Right atrium auricular region (tissue), 2 donors: ENCODE data around the gene NAA15. TPM values are rescaled to one million over a fixed set of nuclear protein-coding genes. Genes with fewer than 3 reads are reported as not detected.
"Not testable (repeated sequence)": the region's sequence is repeated elsewhere in the genome, so short reads cannot be mapped to it uniquely, and the experiment has no call there.

Experiments used
- DNase-seq: peaks from one replicate; pipeline ENCODE4 v3.0.0-alpha.2; 2019; ENCODE audit warnings: low spot score
- H3K27ac ChIP-seq, 2 donors: fragments of 200-600 bp; sonication (generic); 1 replicate in 1 of 2; 2 replicates in 1 of 2; pipeline ENCODE4 v1.5.1; 2016 to 2019
- H3K27me3 ChIP-seq, 2 donors: fragments of 200-600 bp; sonication (generic); one replicate each; pipeline versions ENCODE4 v1.5.1 to v1.6.0; 2017 to 2019
- H3K36me3 ChIP-seq: fragments of 200-600 bp; sonication (generic); one replicate; pipeline ENCODE4 v1.5.1; 2016
- H3K4me1 ChIP-seq, 2 donors: fragments of 200-600 bp; sonication (generic); one replicate each; pipeline versions ENCODE4 v1.5.1 to v1.6.0; 2017 to 2019
- H3K4me3 ChIP-seq, 2 donors: fragments of 200-600 bp; sonication (generic); 1 replicate in 1 of 2; 2 replicates in 1 of 2; pipeline ENCODE4 v1.5.1; 2017 to 2019; ENCODE audit warnings: mild to moderate bottlenecking in 1 of 2, moderate library complexity in 1 of 2
- H3K9me3 ChIP-seq, 2 donors: fragments of 200-600 bp; sonication (generic); one replicate each; pipeline ENCODE4 v1.5.1; 2019
- CTCF ChIP-seq, 2 donors: fragments of 200-600 bp; sonication (generic); IDR thresholded peaks; one replicate each; pipeline ENCODE4 v1.5.1; 2019; ENCODE audit warnings: antibody characterized with exemption in 2 of 2
- total RNA-seq, 2 donors: library from RNA; depleted of rRNA; stranded (reverse); fragments of >200 nt; gene quantifications; one replicate each; pipeline ENCODE4 v1.1.0, GENCODE V29; 2016

Gene NAA15
- total RNA-seq, 2 donors from 2014 or later, result 21.5 to 24.2 TPM

DNA sequence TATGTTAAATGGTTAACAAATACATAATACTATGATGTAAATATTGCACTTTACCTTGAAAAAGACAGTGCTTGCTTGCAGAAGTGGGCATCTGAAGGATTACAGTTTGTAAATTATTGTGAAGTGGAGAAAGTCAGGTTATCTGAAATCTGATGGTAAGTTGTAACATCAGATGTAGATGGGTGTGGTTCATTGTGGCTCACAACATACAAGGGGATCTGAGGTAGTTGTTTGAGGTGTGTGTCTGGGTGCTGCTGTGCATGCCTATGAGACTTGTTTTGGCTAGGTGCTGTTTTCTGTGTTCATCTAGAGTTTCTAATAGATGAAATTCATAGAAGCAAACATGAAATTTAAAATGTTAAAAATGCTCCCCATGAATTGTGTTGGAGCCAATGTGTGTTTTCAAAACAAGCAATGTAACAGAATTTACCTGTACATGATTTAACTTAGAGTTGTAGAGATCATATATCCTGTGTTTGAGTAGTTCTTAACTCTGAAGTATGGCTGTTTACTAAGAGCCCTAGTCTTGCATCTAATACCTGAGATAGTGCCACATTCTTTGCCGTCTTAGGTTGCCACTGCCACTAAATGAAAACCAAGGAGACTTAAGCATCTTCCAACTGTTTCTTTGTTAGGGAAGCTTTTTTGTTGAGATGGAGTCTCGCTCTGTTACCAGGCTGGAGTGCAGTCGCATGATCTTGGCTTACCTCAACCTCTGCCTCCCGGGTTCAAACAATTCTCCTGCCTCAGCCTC, 12.9 kb downstream of the NAA15 start:
- H3K27me3 ChIP-seq, result no peaks in the 10 kb centered on the region
- no peaks in the 10 kb centered on the region for H3K9me3 ChIP-seq
- TF ChIP-seq CTCF (IDR thresholded peaks at IDR 0.05), result no peak
- H3K4me3 ChIP-seq, result no peak overlapping the region
- no peak for DNase-seq
- no peaks in the 10 kb centered on the region for H3K36me3 ChIP-seq
- no peak overlapping the region for H3K27ac ChIP-seq
- H3K4me1 ChIP-seq, result peaks cover 0 to 35% of the 10 kb centered on the region in 2 donors

DNA sequence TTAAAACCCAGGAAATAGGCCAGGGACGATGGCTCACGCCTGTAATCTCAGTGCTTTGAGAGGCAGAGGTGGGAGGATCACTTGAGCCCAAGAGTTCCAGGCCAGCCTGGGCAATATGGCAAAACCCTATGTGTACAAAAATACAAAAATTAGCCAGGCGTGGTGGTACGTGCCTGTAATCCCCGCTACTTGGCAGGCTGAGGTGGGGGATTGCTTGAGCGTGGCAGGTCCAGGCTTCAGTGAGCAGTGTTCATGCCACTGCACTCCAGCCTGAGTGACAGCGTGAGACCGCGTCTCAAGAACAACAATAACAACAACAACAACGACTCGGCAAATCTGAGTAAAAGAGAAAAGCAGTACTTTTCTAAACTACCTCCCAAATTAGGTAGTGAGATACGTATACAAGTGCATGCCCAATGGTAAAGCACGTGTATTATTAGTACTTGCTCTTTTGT, 13.9 kb downstream of the NAA15 start:
- no peak for DNase-seq
- no peaks in the 10 kb centered on the region for H3K27me3 ChIP-seq
- no peak overlapping the region for H3K4me3 ChIP-seq
- H3K4me1 ChIP-seq, result peaks cover 0 to 35% of the 10 kb centered on the region in 2 donors
- H3K9me3 ChIP-seq, result no peaks in the 10 kb centered on the region
- H3K36me3 ChIP-seq, result no peaks in the 10 kb centered on the region
- TF ChIP-seq CTCF (IDR thresholded peaks at IDR 0.05), result no peak
- H3K27ac ChIP-seq, result no peak overlapping the region

GRCh38 chr4:139316733-139317132, 15.4 kb downstream of the NAA15 start:
- Histone ChIP-seq H3K27me3 (no peaks in the 10 kb centered on the region), H3K36me3 (no peaks in the 10 kb centered on the region), H3K27ac (no peak overlapping the region), H3K4me1 (peaks cover 0 to 30% of the 10 kb centered on the region in 2 donors), H3K4me3 (no peak overlapping the region), H3K9me3 (no peaks in the 10 kb centered on the region)
- DNase-seq, result no peak
- TF ChIP-seq CTCF (IDR thresholded peaks at IDR 0.05), result no peak

- H3K27me3 ChIP-seq, result no peaks in the 10 kb centered on the region
- peaks cover 0 to 26% of the 10 kb centered on the region in 2 donors for H3K4me1 ChIP-seq
- TF ChIP-seq CTCF (IDR thresholded peaks at IDR 0.05), result no peak
- no peak for DNase-seq
- no peak overlapping the region for H3K27ac ChIP-seq
- no peak overlapping the region for H3K4me3 ChIP-seq
- no peaks in the 10 kb centered on the region for H3K36me3 ChIP-seq
- H3K9me3 ChIP-seq, result no peaks in the 10 kb centered on the region
These were observed 16.3 kb downstream of the NAA15 start for GRCh38 chr4:139317635-139318034.

DNA sequence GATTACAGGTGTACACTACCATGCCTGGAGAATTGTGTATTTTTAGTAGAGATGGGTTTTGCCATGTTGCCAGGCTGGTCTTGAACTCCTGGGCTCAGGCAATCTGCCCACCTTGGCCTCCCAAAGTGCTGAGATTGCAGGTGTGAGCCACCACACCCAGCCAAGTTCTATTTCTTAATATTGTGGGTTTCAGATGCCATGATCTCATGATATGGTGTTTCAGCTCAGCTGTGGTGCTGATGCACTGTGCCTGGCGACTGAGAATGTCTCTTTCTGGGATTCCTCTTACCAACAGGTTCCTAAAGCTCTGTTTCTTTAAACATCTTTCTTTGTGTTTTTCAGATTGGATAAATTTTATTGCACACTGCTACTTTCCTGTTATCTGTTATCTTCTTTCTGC, 18.3 kb downstream of the NAA15 start:
- no peak overlapping the region for H3K4me3 ChIP-seq
- DNase-seq, result no peak
- no peaks in the 10 kb centered on the region for H3K27me3 ChIP-seq
- no peaks in the 10 kb centered on the region for H3K36me3 ChIP-seq
- no peak for TF ChIP-seq CTCF (IDR thresholded peaks at IDR 0.05)
- no peak overlapping the region for H3K27ac ChIP-seq
- H3K4me1 ChIP-seq, result peaks cover 0 to 29% of the 10 kb centered on the region in 2 donors
- H3K9me3 ChIP-seq, result no peaks in the 10 kb centered on the region

DNA sequence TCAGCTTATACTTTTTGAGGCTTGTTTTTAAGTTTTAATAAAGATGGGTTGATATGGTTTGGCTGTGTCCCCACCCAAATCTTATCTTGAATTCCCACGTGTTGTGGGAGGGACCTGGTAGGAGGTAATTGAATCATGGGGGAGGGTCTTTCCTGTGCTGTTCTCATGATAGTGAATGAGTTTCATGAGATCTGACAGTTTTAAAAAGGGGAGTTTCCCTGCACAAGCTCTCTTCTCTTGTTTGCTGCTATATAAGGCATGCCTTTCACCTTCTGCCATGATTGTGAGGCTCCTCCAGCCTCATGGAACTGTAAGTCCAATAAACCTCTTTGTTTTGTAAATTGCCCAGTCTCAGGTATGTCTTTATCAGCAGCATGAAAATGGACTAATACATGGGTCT, 20.8 kb downstream of the NAA15 start:
- not testable (repeated sequence) for H3K9me3 ChIP-seq, H3K36me3 ChIP-seq, H3K4me3 ChIP-seq, H3K27ac ChIP-seq, DNase-seq, H3K27me3 ChIP-seq
- peaks cover 0 to 11% of the 10 kb centered on the region in 2 donors for H3K4me1 ChIP-seq

DNA sequence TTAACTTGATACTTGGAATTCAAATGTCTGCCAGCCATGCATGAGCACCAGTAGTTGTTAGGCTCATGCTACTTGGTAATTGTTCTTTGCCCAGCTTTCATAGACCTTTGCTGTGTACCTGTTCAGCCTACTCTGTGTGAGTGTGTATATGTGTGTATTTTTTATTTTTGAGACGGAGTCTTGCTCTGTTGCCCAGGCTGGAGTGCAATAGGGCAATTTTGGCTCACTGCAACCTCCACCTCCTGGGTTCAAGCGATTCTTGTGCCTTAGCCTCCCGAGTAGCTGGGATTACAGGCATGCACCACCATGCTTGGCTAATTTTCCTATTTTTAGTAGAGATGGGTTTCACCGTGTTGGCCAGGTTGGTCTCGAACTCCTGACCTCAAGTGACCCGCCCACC, 21.2 kb downstream of the NAA15 start:
- not testable (repeated sequence) for H3K27ac ChIP-seq, H3K4me3 ChIP-seq, H3K9me3 ChIP-seq, H3K36me3 ChIP-seq, H3K27me3 ChIP-seq, H3K4me1 ChIP-seq, DNase-seq
